HCT116 (cell line): Measurements from ENCODE around the gene CAMKK2.

Experiments
- CEBPB ChIP-seq: IDR thresholded peaks from 2 replicates; pipeline ENCODE4 v1.6.1; 2012; ENCODE audit warnings: low read depth
- CTCF ChIP-seq, 3 experiments: fragments of 200-600 bp in 1 of 3; sonication (generic) in 1 of 3; IDR thresholded peaks in 2 of 3; conservative IDR thresholded peaks in 1 of 3; 2 replicates each; pipeline ENCODE4 v1.5.1; 2012 to 2017; ENCODE audit warnings: low read depth in 2 of 3, low read length in 2 of 3, antibody characterized with exemption in 1 of 3, borderline replicate concordance in 1 of 3, control low read depth in 1 of 3, mild to moderate bottlenecking in 1 of 3, mixed read lengths in 1 of 3, mixed run types in 1 of 3, moderate library complexity in 1 of 3; ENCODE audit not compliant: insufficient read depth in 1 of 3
- EZH2 ChIP-seq: fragments of 200-600 bp; sonication (generic); IDR thresholded peaks from 2 replicates; pipeline ENCODE4 v1.6.1; 2017; ENCODE audit warnings: antibody characterized with exemption, mixed run types
- EZH2phosphoT487 ChIP-seq: fragments of 200-600 bp; IDR thresholded peaks from 2 replicates; pipeline ENCODE4 v1.6.1; 2018; ENCODE audit warnings: antibody characterized with exemption, borderline replicate concordance
- POLR2A ChIP-seq: IDR thresholded peaks from 2 replicates; pipeline ENCODE4 v1.7.0; 2011; ENCODE audit warnings: borderline replicate concordance; ENCODE audit not compliant: insufficient read depth, insufficient read length; ENCODE audit errors: extremely low read depth
- POLR2AphosphoS5 ChIP-seq: IDR thresholded peaks from 2 replicates; pipeline ENCODE4 v1.6.1; 2011; ENCODE audit warnings: mild to moderate bottlenecking, low read depth, low read length, moderate library complexity
- SIN3A ChIP-seq: IDR thresholded peaks from 2 replicates; pipeline ENCODE4 v1.6.1; 2012; ENCODE audit warnings: low read depth
- ZFX ChIP-seq: fragments of 450-650 bp; IDR thresholded peaks from 2 replicates; pipeline ENCODE4 v1.6.1; 2017
- ZNF274 ChIP-seq: fragments of 200-500 bp; sonication (Bioruptor generic); IDR thresholded peaks from 2 replicates; pipeline ENCODE4 v1.6.1; 2014; ENCODE audit warnings: mild to moderate bottlenecking, low read depth, low read length, inconsistent platforms
- TF ChIP-seq, protein P1 (sequence below): IDR thresholded peaks from 2 replicates; pipeline ENCODE4 v1.6.1; 2012; ENCODE audit warnings: low read depth
- TF ChIP-seq, protein P2 (sequence below): IDR thresholded peaks from 2 replicates; pipeline ENCODE4 v1.6.1; 2012

DNA sequence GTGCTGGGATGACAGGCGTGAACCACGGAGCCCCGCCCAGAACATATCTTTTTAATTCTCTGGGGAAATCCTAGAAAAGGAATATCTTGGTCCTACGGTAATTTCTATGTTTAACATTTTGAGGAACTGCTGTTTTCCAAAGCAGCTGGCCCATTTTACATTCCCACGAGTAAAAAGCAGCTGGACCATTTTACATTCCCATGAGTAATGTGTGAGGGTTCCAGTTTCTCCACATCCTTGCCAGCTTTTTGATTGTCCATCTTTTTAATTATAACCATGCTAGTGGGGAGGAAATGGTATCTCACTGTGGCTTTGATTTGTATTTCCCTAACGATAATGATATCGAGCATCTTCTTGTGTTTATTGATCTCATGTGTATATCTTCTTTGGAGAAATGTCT is 91.0 kb downstream of the CAMKK2 start:
- no peak for TF ChIP-seq CTCF (IDR thresholded peaks at IDR 0.05 in 2 of 3, conservative IDR thresholded peaks at IDR 0.05 in 1 of 3; ENCODE audit: borderline replicate concordance in 1 of 3, insufficient read depth in 1 of 3, low read depth in 2 of 3, low read length in 2 of 3)
- TF ChIP-seq, protein P1, sequence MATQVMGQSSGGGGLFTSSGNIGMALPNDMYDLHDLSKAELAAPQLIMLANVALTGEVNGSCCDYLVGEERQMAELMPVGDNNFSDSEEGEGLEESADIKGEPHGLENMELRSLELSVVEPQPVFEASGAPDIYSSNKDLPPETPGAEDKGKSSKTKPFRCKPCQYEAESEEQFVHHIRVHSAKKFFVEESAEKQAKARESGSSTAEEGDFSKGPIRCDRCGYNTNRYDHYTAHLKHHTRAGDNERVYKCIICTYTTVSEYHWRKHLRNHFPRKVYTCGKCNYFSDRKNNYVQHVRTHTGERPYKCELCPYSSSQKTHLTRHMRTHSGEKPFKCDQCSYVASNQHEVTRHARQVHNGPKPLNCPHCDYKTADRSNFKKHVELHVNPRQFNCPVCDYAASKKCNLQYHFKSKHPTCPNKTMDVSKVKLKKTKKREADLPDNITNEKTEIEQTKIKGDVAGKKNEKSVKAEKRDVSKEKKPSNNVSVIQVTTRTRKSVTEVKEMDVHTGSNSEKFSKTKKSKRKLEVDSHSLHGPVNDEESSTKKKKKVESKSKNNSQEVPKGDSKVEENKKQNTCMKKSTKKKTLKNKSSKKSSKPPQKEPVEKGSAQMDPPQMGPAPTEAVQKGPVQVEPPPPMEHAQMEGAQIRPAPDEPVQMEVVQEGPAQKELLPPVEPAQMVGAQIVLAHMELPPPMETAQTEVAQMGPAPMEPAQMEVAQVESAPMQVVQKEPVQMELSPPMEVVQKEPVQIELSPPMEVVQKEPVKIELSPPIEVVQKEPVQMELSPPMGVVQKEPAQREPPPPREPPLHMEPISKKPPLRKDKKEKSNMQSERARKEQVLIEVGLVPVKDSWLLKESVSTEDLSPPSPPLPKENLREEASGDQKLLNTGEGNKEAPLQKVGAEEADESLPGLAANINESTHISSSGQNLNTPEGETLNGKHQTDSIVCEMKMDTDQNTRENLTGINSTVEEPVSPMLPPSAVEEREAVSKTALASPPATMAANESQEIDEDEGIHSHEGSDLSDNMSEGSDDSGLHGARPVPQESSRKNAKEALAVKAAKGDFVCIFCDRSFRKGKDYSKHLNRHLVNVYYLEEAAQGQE = no peak
- TF ChIP-seq POLR2AphosphoS5 = no peak
- TF ChIP-seq POLR2A = no peak
- no peak for TF ChIP-seq SIN3A
- TF ChIP-seq CEBPB = no peak
- TF ChIP-seq EZH2 = no peak
- TF ChIP-seq ZFX = no peak
- TF ChIP-seq ZNF274 = no peak
- TF ChIP-seq, protein P2, sequence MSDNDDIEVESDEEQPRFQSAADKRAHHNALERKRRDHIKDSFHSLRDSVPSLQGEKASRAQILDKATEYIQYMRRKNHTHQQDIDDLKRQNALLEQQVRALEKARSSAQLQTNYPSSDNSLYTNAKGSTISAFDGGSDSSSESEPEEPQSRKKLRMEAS = no peak
- TF ChIP-seq EZH2phosphoT487 = no peak
